ENCODE data around the gene DNMT3A.

Gene DNMT3A

GRCh38 chr2:25197336-25198208, 144.2 kb downstream of the DNMT3A start:
- DNase-seq, result no peak

GRCh38 chr2:25194576-25195122, 147.1 kb downstream of the DNMT3A start:
- DNase-seq, result no peak

- no peak for DNase-seq
Measured at GRCh38 chr2:25190536-25190935, 151.2 kb downstream of the DNMT3A start.

GRCh38 chr2:25188405-25188804, 153.3 kb downstream of the DNMT3A start:
- DNase-seq, result no peak

GRCh38 chr2:25187729-25188350, 153.9 kb downstream of the DNMT3A start:
- no peak for DNase-seq

- no peak for DNase-seq
Measured at GRCh38 chr2:25184254-25184653, 157.5 kb downstream of the DNMT3A start.

- no peak for DNase-seq
Measured at GRCh38 chr2:25178976-25179375, 162.7 kb downstream of the DNMT3A start.
